NCI-H1436 (cell line): Measurements from ENCODE around the gene LZTS3.
"Not testable (repeated sequence)": the region's sequence is repeated elsewhere in the genome, so short reads cannot be mapped to it uniquely, and the experiment has no call there.

ENCODE experiments used
- DNase-seq: peaks from one replicate; lab custom pipeline; 2025; lab: John Stamatoyannopoulos, UW

The LZTS3 gene

DNA sequence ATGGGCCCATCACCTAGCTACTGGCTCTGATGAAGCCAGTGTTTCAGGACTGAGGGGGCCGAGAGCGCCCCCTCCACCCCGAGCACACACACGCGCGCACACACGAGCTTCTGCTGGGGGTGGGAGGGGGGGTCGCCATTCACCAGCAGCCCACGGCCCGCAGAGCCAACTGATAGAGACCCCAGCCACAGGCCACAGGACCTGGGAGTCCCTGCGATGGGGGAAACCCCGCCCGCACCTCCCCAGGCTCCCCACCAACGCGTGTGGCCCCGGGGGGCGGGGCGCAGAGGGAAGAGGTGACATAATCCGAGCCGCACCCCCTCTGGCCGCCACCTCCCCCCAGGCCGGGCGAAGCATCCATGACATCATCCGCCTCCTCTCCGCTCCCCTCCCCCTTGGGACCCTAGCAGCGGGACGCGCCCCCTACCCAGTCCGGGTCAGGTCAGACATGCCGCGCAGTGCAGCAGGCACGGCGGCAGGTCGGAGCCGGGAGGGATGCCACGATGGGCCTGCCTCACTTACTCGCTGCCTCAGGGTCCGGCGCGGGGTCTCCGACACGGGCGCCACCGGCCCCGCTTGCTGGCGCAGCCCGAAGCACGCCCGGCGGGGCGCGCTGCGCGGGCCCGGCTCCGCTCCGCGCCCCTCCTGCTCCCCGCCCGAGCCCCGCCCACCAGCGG is at the start of gene LZTS3:
LZTS3 (minus strand) TSS at position 617 of the 677 bp plus-strand sequence. CDS start 6,386 bp downstream, outside the sequence.
- DNase-seq, result peak; percentile 75

DNA sequence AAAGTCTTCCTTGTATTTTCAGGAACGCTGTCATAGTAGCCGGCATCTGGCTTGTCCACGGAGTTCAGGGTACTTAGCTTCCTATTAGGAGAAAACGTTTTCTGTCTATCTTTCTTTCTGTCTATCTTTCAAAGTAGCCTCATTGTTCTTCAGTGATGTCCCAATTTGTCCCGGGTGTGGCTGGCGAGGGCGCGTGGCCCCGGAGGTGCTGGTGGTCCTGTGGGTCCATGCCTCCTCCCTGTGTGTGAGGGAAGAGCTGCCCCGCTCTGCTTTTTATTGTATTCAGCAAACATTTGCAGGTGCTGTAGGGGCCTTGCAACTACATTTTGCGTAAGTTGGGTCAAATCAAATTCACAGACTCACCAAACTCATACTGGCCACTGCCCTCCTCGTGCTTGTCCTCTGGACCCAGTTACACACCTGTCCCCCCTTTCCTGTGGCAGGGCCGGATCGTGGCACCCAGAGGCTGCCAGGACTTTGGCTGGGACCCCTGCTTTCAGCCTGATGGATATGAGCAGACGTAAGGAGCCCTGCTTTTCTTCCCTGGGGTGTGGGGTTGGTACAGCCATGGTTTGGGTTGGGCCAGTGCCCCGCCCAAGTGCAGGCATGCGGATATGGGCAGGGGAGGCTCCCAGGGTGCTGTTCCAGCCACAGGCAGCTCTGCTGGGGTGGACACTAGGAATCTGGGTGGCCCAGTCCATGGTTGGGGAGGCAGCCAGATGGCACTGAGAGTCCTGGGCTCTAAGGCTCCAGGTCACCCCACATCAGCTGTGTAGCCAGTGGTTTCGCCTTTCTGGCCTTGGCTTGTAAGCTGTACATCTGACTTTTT is 48.3 kb upstream of the LZTS3 start:
- DNase-seq, result no peak

DNA sequence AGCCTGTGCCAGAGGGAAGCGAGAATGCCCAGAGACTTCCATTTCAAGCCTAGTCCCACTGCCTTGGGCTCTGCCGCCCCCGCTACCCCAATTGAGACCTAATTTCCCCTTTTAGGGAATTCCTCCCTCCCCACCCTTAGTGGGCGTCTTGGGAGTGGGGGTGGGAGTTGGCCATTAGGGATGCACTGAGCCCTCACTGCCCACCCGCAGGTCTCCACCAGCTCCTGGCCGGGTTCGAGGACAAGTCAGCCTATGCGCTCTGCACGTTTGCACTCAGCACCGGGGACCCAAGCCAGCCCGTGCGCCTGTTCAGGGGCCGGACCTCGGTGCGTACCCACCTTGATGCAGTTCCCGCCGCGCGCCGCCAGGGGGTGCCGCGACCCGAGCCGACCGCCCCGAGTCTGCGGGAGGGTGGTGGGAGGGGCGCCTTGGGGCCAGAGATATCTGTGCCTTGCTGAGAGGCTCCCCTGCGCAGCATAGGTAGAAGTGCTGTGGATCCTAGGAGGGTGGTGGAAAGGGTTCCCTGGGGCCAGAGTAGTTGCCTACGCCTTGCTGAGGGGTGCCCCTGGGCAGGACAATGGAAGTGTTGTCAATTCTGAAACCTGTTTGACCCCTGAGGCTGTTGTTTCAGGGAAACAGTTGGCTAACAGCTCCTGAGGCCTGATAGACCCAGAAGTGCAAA is 45.1 kb upstream of the LZTS3 start:
- peak; percentile 23 for DNase-seq

DNA sequence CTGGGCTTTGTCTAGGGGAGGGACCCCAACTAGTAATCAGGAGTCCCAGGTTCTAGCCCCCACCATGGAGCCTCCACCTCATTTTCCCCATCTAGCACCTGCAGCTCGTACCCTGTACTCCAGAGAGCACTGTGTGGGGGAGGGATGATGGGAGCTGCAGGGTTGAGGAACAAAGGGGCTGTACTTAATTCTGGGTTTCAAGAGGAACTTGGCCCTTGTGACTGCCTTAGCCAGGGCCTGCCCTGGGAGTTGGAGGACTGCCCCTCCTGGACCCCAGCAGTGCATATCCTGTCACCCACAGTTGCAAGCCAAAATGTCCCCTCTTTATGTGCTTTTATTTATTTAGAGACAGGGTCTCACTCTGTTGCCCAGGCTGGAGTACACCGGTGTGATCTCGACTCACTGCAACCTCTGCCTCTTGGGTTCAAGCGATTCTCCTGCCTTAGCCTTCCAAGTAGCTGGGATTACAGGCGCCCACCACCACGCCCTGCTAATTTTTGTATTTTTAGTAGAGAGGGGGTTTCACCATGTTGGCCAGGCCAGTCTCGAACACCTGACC is 42.1 kb upstream of the LZTS3 start:
- DNase-seq, result not testable (repeated sequence)

DNA sequence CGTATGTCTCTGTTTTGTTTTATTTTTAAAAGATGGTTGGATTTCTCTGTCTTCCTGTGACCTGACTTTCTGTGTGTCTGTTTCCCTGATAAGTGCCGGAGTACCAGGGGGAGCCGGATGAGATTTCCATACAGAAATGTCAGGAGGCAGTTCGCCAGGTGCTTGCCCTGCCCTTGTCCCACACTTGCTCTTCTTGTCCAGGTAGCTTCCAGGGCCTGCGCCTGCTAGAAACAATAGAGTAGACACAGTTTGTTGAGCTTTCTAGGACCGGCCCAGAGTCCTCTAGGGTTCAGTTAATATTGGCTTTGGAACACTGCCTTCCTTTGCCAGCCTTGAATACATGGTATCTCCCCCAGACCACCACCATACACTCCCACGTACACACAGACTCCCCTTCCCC is 39.9 kb upstream of the LZTS3 start:
- DNase-seq, result no peak

DNA sequence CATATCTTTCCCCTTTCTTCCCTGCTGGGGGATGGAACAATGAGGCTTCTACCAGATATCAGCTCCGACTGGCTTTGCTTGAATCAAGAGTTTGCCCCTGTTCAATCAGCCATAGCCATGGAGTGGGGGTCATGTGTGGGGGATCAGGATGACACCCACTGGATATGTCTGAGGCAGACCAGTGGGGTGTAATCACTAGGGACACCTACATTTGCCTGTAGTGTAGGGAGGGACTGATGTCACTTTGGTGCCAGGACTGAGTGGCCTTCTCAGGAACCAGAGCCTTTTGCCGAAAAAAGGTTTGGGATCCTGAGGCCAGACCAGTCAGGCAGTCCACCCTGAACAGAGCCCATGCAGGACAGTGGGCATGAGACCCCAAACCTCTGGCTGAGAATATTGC is 37.0 kb upstream of the LZTS3 start:
- no peak for DNase-seq

DNA sequence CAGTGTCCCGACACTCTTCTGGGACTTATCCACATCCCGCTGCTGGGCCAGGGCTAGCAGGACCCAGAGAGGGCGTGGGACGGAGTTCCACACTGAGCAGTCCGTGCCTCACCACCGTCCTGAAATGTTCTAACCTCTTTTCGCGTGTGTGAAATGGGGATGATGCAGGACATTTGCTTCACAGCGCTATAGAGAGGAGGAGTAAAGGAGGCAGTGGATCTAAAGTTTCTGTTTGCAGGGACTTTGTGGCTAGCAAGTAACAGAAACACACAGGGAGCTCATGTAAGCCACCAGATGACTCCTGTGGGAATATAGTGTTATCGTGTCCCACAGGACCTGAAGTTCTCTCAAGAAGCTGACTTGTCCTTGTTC is 36.6 kb upstream of the LZTS3 start:
- no peak for DNase-seq

DNA sequence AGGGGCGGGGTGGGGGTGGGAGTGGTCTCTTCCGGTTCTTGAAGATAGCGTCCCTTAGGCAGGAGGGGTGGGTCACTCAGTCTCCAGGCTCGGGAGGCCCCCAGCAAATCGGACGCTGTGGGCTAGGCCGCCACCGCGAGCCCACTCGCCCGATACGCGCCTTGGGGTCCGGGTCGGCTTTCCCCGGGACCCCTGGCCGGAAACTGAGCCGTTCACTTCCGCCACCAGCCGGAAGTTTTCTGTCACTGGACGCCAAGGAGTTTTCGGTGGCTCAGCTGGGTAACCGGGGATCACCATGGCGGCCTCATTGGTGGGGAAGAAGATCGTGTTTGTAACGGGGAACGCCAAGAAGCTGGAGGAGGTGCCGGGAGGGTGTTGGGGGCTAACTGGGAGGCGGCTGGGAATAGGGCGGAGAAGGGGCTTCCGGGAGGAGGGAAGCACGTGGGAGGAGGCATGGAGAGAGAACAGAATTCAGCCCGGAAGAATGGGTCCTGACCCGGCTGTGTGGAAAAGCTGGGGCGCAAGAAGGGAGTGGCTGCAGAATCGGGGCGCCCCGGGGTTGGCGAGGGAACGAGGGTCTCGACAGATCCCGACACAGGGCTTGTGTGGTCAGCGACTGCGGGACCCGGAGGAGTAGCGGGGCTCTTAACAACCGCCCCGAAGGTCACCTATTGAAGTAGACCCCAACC is 36.1 kb upstream of the LZTS3 start, which contains the start of gene ITPA:
ITPA (plus strand) TSS at position 242 of the 689 bp plus-strand sequence; CDS start at position 296, 54 bp downstream.
- DNase-seq, result no peak

DNA sequence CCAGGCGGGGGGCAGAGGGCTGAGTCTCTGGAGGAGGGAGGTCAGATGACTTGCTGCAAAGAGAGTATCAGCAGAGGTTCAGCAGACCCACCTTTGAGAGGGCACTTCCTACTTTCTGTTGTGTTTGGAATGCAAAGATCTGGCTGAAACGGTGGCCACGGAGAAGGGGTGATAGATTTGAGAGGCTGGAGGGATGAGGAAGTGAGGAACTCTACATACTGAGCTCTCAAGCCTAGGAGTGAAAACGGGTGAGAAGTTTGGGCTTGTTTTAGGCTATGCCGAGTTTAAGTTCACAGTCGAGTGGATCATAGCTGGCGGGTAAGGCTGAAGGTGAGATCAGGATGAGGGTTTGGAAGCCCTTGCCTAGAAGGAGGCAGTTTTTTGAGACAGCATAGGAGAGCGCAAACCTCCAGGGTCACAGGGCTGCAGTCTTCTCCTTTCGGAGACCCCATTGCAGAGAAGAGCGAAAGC is 35.5 kb upstream of the LZTS3 start:
- DNase-seq, result no peak

DNA sequence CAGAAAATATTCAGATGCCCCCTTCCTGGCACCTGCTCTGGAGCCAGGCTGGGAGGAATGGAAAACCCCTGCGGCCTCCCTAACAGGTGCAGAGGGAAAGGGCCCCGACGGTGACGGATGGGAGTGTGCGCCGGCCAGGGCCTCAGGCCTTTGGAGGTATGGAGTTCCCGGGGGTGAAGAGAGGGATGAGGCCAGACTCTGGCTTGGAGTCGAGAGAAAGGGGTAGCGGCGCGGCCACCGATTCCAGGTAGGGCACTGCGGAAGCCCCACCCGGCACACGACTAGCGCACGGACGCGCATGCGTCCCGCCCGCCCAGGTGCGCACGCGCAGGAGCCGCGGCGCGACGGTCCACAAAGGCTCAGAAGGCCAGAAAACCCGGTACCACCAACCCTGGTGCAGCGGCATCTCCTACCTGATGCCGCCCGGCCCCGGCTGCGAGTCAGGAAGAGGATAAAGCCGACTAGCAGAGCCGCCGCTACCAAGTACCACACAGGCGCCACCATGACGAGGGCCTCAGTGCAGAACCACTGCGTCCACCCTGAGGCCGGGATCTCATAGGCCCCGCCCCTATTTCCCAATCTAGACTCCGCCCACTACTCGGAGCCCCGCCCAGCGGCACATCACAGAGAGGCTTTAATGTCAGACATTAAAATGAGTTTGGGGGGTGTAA is 30.9 kb upstream of the LZTS3 start, which contains the start of gene DDRGK1:
DDRGK1 (minus strand) TSS at position 559 of the 671 bp plus-strand sequence; CDS start at position 504, 55 bp downstream.
- DNase-seq, result peak; percentile 74

DNA sequence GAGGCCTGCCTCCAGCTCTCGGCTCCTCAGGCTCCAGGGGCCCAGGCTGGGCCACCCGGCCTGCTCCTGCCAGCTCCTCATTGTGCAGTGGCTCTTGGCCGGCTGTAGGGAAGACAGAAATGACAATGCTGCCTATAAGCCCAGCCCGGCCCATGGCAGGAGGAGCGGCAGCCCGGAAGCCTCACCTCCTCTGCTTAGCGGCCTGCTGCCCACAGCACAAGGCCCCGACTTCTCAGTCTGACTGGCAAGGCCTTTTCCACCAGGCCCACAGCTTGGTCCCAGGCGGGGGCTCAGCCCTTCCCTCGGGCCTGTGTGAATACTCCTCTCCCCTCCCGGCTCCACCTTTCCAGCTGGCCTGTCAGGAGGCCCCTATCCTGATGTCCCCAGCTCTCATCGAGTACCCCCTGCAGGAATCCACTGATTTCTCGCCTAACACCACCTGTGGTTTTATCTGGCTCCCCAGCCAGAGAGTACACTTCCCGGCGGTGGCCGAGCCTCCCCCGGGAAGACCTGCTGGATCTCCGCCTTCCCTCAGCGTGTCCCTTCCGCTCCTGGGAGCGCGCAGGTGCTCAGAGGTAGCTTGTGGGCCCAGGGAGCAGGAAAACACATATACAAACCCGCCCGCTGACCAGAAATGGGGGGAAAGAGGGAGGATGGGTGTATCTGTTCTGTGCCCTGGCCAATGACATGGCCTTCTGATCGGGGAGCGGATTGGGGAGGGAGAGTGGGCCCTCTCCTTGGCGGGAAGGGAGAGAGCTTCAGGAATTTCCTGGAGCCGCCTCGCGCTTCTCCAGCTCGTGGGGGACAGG is 30.2 kb upstream of the LZTS3 start:
- DNase-seq, result no peak

DNA sequence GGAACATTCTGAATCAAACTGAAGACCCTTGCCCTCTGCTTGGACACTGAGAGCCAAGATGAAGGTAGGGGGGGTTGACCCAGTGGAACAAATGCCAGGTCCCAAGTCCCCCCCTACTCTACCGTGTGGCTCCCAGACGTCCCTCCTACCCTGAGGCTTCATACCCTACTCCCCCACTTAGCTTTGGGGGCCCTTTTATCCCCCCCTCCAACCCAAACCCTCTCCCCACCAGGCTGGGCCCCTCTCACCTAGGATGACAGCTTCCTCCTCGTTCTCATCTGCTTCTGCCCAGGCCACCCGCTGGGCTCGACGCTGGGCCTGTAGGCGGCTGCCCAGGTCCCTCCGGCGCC is 29.6 kb upstream of the LZTS3 start:
- DNase-seq, result no peak

DNA sequence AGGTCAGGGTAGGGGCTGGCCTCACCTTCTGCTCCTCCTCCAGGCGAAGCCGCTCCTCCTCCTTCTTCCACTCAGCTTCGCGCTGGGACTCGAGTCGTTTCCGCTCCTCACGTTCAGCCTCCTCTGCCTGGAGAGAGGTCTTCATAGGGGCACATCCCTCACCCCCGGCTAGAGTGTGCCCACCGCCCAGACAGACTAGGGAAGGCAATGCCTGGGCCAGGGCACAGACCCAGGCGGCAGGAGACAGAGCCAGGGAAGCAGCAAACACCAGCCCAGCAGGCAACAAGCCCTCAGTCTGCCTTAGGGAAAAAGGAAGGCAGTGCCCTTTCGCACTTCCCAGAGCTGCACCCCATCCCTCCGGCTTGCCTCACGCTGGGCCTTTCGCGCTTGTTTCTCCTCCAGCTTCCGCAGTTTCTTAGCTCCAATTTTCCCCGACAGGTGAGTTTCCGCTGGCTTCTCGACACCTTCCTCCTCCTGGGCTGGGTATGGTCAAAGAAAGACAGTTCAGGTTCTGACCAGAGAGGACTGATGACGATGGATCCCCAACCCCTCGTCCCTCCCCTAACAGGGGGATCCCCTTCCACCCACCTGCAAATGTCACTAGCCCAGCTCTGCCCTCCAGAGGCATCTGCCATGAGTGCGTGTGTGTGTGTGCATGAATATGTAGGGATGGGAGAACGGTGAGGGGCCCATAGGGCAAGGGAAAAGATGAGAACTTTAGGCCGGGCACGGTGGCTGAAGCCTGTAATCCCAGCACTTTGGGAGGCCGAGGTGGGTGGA is 26.8 kb upstream of the LZTS3 start:
- DNase-seq, result no peak

DNA sequence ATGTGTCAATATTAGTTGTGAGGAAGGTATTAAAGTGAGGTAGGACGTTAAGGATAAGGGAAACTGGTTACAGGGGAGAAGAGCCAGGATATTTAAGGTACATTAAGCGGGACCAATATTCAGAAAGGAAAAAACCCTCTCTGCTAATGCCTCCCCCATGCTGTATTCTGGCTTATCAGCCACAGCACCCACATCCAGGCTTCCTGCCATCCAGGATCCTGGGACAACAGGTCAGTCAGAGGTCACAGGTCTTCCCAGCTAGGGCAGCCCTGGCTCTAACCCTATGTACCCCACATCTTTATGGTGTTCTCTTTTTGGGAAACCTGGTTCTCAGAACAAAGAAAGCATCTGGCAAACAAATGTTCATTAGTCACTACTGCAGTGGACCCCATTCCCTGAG is 25.9 kb upstream of the LZTS3 start:
- DNase-seq, result no peak

DNA sequence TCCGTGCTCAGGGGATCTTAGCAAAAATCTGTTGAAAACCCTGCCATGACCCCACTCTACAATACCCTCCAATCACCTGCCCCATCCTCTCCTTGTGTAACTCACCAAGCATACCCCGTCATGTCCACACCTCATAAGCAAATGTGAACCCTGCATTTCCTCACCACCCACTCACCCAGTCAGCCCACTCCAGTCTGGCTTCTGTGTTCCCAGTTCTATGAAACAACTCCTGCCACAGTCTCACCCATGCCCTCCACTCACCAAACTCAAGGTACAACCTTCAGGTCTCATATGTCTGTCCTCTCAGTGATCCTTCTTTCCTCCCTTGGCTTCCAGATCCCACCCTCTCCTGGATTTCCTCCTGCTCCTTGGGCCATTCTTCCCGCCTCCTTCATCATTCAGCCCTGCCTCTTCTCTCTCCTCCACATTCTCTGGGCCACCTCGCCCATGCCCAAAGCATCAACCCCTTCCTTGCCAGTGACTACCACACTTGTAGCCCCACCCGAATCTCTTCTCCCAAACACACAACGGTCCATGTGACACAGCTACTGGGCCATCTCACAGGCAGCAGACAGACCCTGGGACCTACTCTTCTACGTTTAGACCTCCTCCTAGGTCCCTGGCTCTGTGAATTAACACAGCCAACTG is 22.4 kb upstream of the LZTS3 start:
- DNase-seq, result no peak

DNA sequence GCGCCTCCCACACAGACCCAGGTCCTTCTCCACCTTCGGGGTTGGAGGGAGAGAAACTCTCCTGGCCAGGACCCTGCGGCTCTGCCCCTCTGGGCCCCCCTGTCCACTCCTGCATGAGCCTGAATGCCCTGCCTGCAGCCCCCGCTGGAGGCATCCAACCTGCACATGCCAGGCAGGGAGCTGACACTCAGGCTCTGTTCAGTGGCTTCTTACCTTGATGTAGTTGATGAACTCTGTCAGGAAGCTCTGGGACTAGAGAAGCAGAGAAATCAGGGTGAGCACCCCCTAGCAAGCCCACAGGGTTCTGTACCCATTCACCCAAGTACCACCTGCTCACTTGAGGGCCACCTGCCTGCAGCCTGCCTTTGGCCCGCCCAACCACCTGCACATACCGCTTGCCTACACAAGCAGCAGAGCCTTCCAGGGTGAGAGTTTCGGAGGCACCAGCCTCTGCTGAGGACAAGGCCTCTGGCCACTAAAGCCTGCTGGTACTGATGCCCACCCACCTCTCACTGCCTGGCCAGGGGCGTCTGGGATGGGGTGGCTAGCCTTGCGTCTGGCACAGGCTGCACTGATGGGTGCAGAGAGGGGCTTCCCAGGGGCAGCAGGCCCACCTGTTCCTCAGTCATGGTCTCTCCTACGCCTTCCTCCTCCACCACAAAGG is 21.4 kb upstream of the LZTS3 start:
- no peak for DNase-seq

DNA sequence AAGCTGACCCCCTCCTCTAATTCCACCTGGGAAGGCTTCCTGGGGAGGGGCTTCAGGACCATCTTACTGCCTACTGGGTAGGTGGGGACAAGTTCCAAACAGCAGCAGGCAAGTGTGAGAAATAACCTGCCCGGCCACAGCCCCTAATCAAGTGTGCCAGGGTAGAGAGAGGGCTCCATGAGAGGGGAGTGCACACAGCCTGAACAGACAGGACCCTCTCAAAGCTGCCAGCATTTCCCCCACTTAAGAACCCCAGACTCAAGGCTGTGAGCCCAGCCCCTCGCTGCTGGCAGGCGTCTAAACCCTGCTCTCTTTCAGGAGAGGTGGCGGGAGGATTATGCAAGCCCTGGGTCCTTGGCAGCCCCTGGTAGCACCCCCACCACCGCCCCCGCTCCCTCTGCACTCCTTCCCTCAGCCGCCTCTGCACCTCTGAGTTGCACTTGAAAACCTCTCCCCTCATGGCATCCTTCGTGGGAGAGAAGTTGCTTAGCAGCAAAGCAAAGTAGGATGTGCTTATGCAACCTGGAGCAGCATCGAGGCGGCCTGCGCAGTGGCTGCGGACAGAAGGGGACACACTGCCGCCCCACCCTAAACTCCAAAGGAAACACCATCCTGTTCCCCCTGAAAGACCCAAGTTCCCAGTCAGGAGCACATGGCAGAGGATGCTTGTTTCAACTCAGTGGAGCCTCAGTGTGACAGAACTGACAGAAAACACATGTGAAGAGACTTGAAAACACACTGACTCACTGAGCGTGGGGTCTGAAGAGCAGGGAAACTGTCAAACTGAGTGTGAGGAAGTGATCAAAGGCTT is 20.7 kb upstream of the LZTS3 start:
- DNase-seq, result no peak
